ENCODE data around the gene HOXA2.

- TF ChIP-seq PKNOX1 (IDR thresholded peaks at IDR 0.05) (no peak), FOXM1 (IDR thresholded peaks at IDR 0.05; ENCODE audit: borderline replicate concordance) (no peak), ZNF384 (IDR thresholded peaks at IDR 0.05) (no peak)
Observed at GRCh38 chr7:27091941-27092818, 10.3 kb downstream of the HOXA2 start.
